ENCODE data around the gene LPIN3. TPM values are rescaled to one million over a fixed set of nuclear protein-coding genes. Genes with fewer than 3 reads are reported as not detected.
"Not testable (repeated sequence)": the region's sequence is repeated elsewhere in the genome, so short reads cannot be mapped to it uniquely, and the experiment has no call there.

LPIN3 gene
- total RNA-seq (2014; rRNA removed; shearing (Covaris generic)): 4.5 and 6.7 TPM in 2 replicates

GRCh38 chr20:41340327-41341055, at the start of gene LPIN3:
Gene LPIN3, plus strand, starts transcription at chr20:41340821. Its CDS starts 4,983 bp downstream, at chr20:41345804.
- Histone ChIP-seq H3K4me3 (ENCODE audit: insufficient read depth, low read depth, low read length) (peak within 1 kb of the TSS; percentile 50), H3K36me3 (replicated peaks; ENCODE audit: control insufficient read depth, insufficient read depth, low read length) (no peaks in the 10 kb centered on the region), H3K27me3 (ENCODE audit: control insufficient read depth, insufficient read depth, low read length) (peaks cover 5% of the 10 kb centered on the region)
- DNase-seq: peak; percentile 99

GRCh38 chr20:41293269-41294037, 47.2 kb upstream of the LPIN3 start:
- Histone ChIP-seq H3K27me3 (ENCODE audit: control insufficient read depth, insufficient read depth, low read length) (no peaks in the 10 kb centered on the region), H3K36me3 (replicated peaks; ENCODE audit: control insufficient read depth, insufficient read depth, low read length) (no peaks in the 10 kb centered on the region), H3K4me3 (ENCODE audit: insufficient read depth, low read depth, low read length) (no peak overlapping the region)
- DNase-seq: no peak

GRCh38 chr20:41299899-41300298, 40.7 kb upstream of the LPIN3 start:
- Histone ChIP-seq H3K27me3 (ENCODE audit: control insufficient read depth, insufficient read depth, low read length) (no peaks in the 10 kb centered on the region), H3K36me3 (replicated peaks; ENCODE audit: control insufficient read depth, insufficient read depth, low read length) (no peaks in the 10 kb centered on the region), H3K4me3 (ENCODE audit: insufficient read depth, low read depth, low read length) (no peak overlapping the region)
- DNase-seq: no peak

- Histone ChIP-seq H3K4me3 (ENCODE audit: insufficient read depth, low read depth, low read length) (no peak overlapping the region), H3K27me3 (ENCODE audit: control insufficient read depth, insufficient read depth, low read length) (no peaks in the 10 kb centered on the region), H3K36me3 (replicated peaks; ENCODE audit: control insufficient read depth, insufficient read depth, low read length) (no peaks in the 10 kb centered on the region)
- no peak for DNase-seq
Observed at GRCh38 chr20:41300383-41300782, 40.2 kb upstream of the LPIN3 start.

GRCh38 chr20:41300886-41301285, 39.7 kb upstream of the LPIN3 start:
- H3K36me3 ChIP-seq (replicated peaks; ENCODE audit: control insufficient read depth, insufficient read depth, low read length): no peaks in the 10 kb centered on the region
- H3K4me3 ChIP-seq (ENCODE audit: insufficient read depth, low read depth, low read length): no peak overlapping the region
- H3K27me3 ChIP-seq (ENCODE audit: control insufficient read depth, insufficient read depth, low read length): no peaks in the 10 kb centered on the region
- no peak for DNase-seq

- H3K4me3 ChIP-seq (ENCODE audit: insufficient read depth, low read depth, low read length): no peak overlapping the region
- no peak for DNase-seq
- H3K36me3 ChIP-seq (replicated peaks; ENCODE audit: control insufficient read depth, insufficient read depth, low read length): no peaks in the 10 kb centered on the region
- H3K27me3 ChIP-seq (ENCODE audit: control insufficient read depth, insufficient read depth, low read length): no peaks in the 10 kb centered on the region
Observed at GRCh38 chr20:41304002-41304401, 36.6 kb upstream of the LPIN3 start.

- no peaks in the 10 kb centered on the region for H3K36me3 ChIP-seq (replicated peaks; ENCODE audit: control insufficient read depth, insufficient read depth, low read length)
- no peaks in the 10 kb centered on the region for H3K27me3 ChIP-seq (ENCODE audit: control insufficient read depth, insufficient read depth, low read length)
- no peak overlapping the region for H3K4me3 ChIP-seq (ENCODE audit: insufficient read depth, low read depth, low read length)
- no peak for DNase-seq
Observed at GRCh38 chr20:41304424-41305079, 36.1 kb upstream of the LPIN3 start.

- no peak for DNase-seq
- Histone ChIP-seq H3K4me3 (ENCODE audit: insufficient read depth, low read depth, low read length) (no peak overlapping the region), H3K27me3 (ENCODE audit: control insufficient read depth, insufficient read depth, low read length) (no peaks in the 10 kb centered on the region), H3K36me3 (replicated peaks; ENCODE audit: control insufficient read depth, insufficient read depth, low read length) (no peaks in the 10 kb centered on the region)
Observed at GRCh38 chr20:41306061-41306727, 34.4 kb upstream of the LPIN3 start.

GRCh38 chr20:41307021-41307420, 33.6 kb upstream of the LPIN3 start:
- Histone ChIP-seq H3K4me3 (ENCODE audit: insufficient read depth, low read depth, low read length) (no peak overlapping the region), H3K27me3 (ENCODE audit: control insufficient read depth, insufficient read depth, low read length) (no peaks in the 10 kb centered on the region), H3K36me3 (replicated peaks; ENCODE audit: control insufficient read depth, insufficient read depth, low read length) (no peaks in the 10 kb centered on the region)
- DNase-seq: no peak

GRCh38 chr20:41308290-41308711, 32.3 kb upstream of the LPIN3 start:
- no peak overlapping the region for H3K4me3 ChIP-seq (ENCODE audit: insufficient read depth, low read depth, low read length)
- no peaks in the 10 kb centered on the region for H3K27me3 ChIP-seq (ENCODE audit: control insufficient read depth, insufficient read depth, low read length)
- peak; percentile 46 for DNase-seq
- no peaks in the 10 kb centered on the region for H3K36me3 ChIP-seq (replicated peaks; ENCODE audit: control insufficient read depth, insufficient read depth, low read length)

- no peaks in the 10 kb centered on the region for H3K36me3 ChIP-seq (replicated peaks; ENCODE audit: control insufficient read depth, insufficient read depth, low read length)
- no peak overlapping the region for H3K4me3 ChIP-seq (ENCODE audit: insufficient read depth, low read depth, low read length)
- no peaks in the 10 kb centered on the region for H3K27me3 ChIP-seq (ENCODE audit: control insufficient read depth, insufficient read depth, low read length)
- DNase-seq: peak; percentile 12
Observed at GRCh38 chr20:41308726-41309413, 31.8 kb upstream of the LPIN3 start.

- no peak for DNase-seq
- no peaks in the 10 kb centered on the region for H3K27me3 ChIP-seq (ENCODE audit: control insufficient read depth, insufficient read depth, low read length)
- no peak overlapping the region for H3K4me3 ChIP-seq (ENCODE audit: insufficient read depth, low read depth, low read length)
- no peaks in the 10 kb centered on the region for H3K36me3 ChIP-seq (replicated peaks; ENCODE audit: control insufficient read depth, insufficient read depth, low read length)
Observed at GRCh38 chr20:41309817-41310216, 30.8 kb upstream of the LPIN3 start.

GRCh38 chr20:41312009-41312408, 28.6 kb upstream of the LPIN3 start:
- H3K36me3 ChIP-seq (replicated peaks; ENCODE audit: control insufficient read depth, insufficient read depth, low read length); H3K4me3 ChIP-seq (ENCODE audit: insufficient read depth, low read depth, low read length); DNase-seq; H3K27me3 ChIP-seq (ENCODE audit: control insufficient read depth, insufficient read depth, low read length): not testable (repeated sequence)

GRCh38 chr20:41314386-41314785, 26.2 kb upstream of the LPIN3 start:
- Histone ChIP-seq H3K27me3 (ENCODE audit: control insufficient read depth, insufficient read depth, low read length) (peaks cover 4% of the 10 kb centered on the region), H3K4me3 (ENCODE audit: insufficient read depth, low read depth, low read length) (no peak overlapping the region), H3K36me3 (replicated peaks; ENCODE audit: control insufficient read depth, insufficient read depth, low read length) (no peaks in the 10 kb centered on the region)
- no peak for DNase-seq

Measured in H7 (cell line).